ENCODE data around the gene ROBO2. TPM values are rescaled to one million over a fixed set of nuclear protein-coding genes. Genes with fewer than 3 reads are reported as not detected.

ROBO2 gene
- total RNA-seq, 2 donors from 2014 or later = not detected

GRCh38 chr3:77227567-77227966 lies 187.7 kb downstream of the ROBO2 start:
- peaks cover 4% of the 10 kb centered on the region for H3K9me3 Mint-ChIP-seq
- no peak for ATAC-seq (replicated peaks)
- no peaks in the 10 kb centered on the region for H3K36me3 Mint-ChIP-seq (ENCODE audit: low read depth)
- H3K4me1 Mint-ChIP-seq = no peaks in the 10 kb centered on the region
- no peaks in the 10 kb centered on the region for H3K27me3 Mint-ChIP-seq
- no peak overlapping the region for H3K4me3 Mint-ChIP-seq
- H3K27ac Mint-ChIP-seq = no peak overlapping the region

GRCh38 chr3:77232557-77232956 lies 192.7 kb downstream of the ROBO2 start:
- Mint-ChIP-seq H3K4me3 (no peak overlapping the region), H3K27me3 (no peaks in the 10 kb centered on the region), H3K9me3 (peaks cover 5% of the 10 kb centered on the region), H3K4me1 (no peaks in the 10 kb centered on the region), H3K36me3 (ENCODE audit: low read depth) (no peaks in the 10 kb centered on the region), H3K27ac (no peak overlapping the region)
- no peak for ATAC-seq (replicated peaks)

DNA sequence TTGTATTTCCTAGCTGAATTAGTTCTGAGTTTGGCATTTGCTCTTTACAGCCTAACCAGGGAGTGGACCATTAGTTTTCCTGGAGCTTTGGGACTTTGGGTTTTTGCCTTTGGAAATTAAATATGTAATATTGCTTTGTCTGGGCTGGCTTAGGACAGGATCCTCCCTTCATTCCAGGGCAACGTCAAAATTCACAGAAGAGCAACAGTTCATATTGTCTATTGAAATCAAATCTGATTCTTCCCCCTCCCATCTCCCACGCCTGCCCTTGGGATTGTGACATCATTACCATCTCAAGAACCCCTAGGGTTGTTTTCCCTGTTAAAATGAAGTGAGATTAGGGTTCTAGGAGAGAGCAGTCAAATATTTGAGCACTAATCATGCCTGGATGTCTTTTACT lies 194.1 kb downstream of the ROBO2 start:
- no peaks in the 10 kb centered on the region for H3K4me1 Mint-ChIP-seq
- peaks cover 8% of the 10 kb centered on the region for H3K9me3 Mint-ChIP-seq
- H3K36me3 Mint-ChIP-seq (ENCODE audit: low read depth) = no peaks in the 10 kb centered on the region
- no peak overlapping the region for H3K27ac Mint-ChIP-seq
- no peaks in the 10 kb centered on the region for H3K27me3 Mint-ChIP-seq
- no peak overlapping the region for H3K4me3 Mint-ChIP-seq
- ATAC-seq (replicated peaks) = no peak

GRCh38 chr3:77236118-77236517 lies 196.2 kb downstream of the ROBO2 start:
- Mint-ChIP-seq H3K4me3 (no peak overlapping the region), H3K36me3 (ENCODE audit: low read depth) (no peaks in the 10 kb centered on the region), H3K4me1 (no peaks in the 10 kb centered on the region), H3K27me3 (no peaks in the 10 kb centered on the region), H3K9me3 (peaks cover 8% of the 10 kb centered on the region), H3K27ac (no peak overlapping the region)
- no peak for ATAC-seq (replicated peaks)

DNA sequence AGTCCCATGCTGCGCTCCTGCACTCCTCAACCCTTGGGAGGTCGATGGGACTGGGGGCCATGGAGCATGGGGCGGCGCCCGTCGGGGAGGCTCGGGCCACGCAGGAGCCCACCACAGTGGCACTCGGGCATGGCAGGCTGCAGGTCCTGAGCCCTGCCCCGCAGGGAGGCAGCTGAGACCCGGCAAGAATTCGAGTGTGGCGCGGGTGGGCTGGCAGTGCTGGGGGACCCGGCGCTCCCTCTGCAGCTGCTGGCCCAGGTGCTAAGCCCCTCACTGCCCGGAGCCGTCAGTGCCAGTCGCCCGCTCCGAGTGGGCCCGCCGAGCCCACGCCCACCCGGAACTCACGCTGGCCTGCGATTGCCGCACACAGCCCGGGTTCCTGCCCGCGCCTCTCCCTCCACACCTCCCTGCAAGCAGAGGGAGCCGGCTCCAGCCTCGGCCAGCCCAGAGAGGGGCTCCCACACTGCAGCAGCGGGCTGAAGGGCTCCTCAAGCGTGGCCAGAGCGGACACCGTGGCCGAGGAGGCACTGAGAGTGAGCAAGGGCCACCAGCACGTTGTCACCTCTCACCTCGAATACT lies 200.3 kb downstream of the ROBO2 start:
- Mint-ChIP-seq H3K4me1 (no peaks in the 10 kb centered on the region), H3K27ac (no peak overlapping the region), H3K9me3 (peaks cover 17% of the 10 kb centered on the region), H3K4me3 (no peak overlapping the region), H3K27me3 (no peaks in the 10 kb centered on the region), H3K36me3 (ENCODE audit: low read depth) (no peaks in the 10 kb centered on the region)
- ATAC-seq (replicated peaks) = no peak

DNA sequence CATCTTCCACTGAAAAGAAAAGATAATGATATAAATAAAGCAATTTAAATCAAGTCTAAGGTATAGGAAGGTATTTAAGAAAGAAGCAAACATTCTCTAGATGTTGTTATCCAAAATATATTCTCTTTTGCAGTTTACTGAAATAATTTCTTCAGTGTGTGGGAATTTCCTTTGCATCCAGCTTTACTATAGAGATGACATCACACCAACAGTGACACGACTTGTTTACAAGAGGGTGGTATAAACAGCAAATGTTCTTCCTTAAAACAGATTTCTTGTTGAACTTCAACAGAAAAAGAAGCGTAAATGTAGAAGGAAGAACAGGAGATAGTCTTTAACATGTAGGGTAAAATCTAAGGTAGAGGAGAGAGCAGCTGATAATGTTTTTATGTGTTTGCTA lies 202.5 kb downstream of the ROBO2 start:
- no peaks in the 10 kb centered on the region for H3K27me3 Mint-ChIP-seq
- H3K27ac Mint-ChIP-seq = no peak overlapping the region
- H3K4me1 Mint-ChIP-seq = no peaks in the 10 kb centered on the region
- H3K36me3 Mint-ChIP-seq (ENCODE audit: low read depth) = no peaks in the 10 kb centered on the region
- ATAC-seq (replicated peaks) = no peak
- H3K4me3 Mint-ChIP-seq = no peak overlapping the region
- peaks cover 18% of the 10 kb centered on the region for H3K9me3 Mint-ChIP-seq

DNA sequence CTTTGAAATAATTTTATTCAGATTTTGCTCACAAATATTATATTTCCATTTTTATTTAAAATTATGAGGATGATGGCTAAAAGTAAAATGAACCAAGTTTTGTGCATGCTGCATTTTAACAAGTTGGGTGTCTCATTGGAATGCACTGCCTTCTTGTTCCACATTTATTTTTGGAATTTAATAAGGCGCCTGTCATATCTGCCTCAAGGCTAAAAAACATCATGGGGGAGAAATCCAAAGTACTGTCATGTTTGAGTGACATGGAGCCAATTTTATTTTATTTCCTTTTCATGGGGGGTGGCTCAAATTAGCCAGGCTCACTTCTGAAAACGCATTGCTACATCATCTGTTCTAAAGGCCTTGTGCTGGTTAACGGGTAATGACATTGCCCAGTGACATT lies 205.1 kb downstream of the ROBO2 start:
- no peaks in the 10 kb centered on the region for H3K4me1 Mint-ChIP-seq
- H3K27ac Mint-ChIP-seq = no peak overlapping the region
- no peaks in the 10 kb centered on the region for H3K27me3 Mint-ChIP-seq
- H3K9me3 Mint-ChIP-seq = peaks cover 14% of the 10 kb centered on the region
- no peak overlapping the region for H3K4me3 Mint-ChIP-seq
- ATAC-seq (replicated peaks) = no peak
- no peaks in the 10 kb centered on the region for H3K36me3 Mint-ChIP-seq (ENCODE audit: low read depth)

DNA sequence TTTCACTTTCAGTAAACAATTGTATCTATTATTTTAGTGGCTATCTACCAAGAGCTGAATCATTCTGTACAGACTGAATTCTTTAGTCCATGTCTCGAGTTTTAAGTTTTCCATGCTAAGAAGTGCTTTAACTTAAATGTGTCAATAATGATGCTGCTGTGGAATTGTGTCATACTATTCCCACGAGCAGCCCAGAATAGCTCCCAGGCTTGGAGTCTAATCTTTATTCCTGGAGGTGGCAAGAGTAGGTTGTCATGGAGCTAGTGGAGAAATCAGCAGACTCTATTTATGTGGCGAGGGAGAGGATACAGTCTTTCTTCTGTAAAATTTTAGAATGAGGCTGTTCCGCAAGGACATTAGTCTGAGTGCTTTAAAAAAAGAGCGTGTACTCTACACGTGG lies 207.2 kb downstream of the ROBO2 start:
- Mint-ChIP-seq H3K4me1 (no peaks in the 10 kb centered on the region), H3K36me3 (ENCODE audit: low read depth) (no peaks in the 10 kb centered on the region), H3K27me3 (no peaks in the 10 kb centered on the region), H3K9me3 (peaks cover 21% of the 10 kb centered on the region), H3K27ac (no peak overlapping the region), H3K4me3 (no peak overlapping the region)
- ATAC-seq (replicated peaks) = no peak

- ATAC-seq (replicated peaks) = no peak
- Mint-ChIP-seq H3K4me3 (no peak overlapping the region), H3K27me3 (no peaks in the 10 kb centered on the region), H3K4me1 (no peaks in the 10 kb centered on the region), H3K27ac (no peak overlapping the region), H3K36me3 (ENCODE audit: low read depth) (no peaks in the 10 kb centered on the region), H3K9me3 (peaks cover 18% of the 10 kb centered on the region)
Measured at GRCh38 chr3:77247817-77248216, 207.9 kb downstream of the ROBO2 start.

- H3K27me3 Mint-ChIP-seq = no peaks in the 10 kb centered on the region
- no peak overlapping the region for H3K27ac Mint-ChIP-seq
- peaks cover 16% of the 10 kb centered on the region for H3K9me3 Mint-ChIP-seq
- no peaks in the 10 kb centered on the region for H3K4me1 Mint-ChIP-seq
- H3K36me3 Mint-ChIP-seq (ENCODE audit: low read depth) = no peaks in the 10 kb centered on the region
- H3K4me3 Mint-ChIP-seq = no peak overlapping the region
- ATAC-seq (replicated peaks) = no peak
Measured at GRCh38 chr3:77248420-77248819, 208.5 kb downstream of the ROBO2 start.

DNA sequence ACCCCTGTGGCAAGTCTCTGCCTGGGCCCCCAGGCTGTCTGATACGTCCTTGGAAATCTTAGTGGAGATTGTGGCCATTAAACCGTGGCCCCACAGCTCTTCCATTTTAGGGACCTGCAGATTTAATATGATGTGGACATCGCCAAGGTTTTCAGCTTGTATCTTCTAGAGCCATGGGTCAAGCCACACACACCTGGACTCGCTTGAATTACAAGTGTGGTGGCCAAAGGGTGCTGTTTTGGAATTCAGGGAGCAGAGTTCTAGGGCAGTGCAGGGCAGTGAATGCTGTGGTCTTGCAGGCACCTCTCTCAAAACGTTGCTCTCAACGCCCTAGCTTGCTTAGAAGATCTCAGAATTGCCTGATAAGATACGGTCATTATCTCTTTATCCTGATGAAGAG lies 211.2 kb downstream of the ROBO2 start:
- H3K27ac Mint-ChIP-seq = no peak overlapping the region
- H3K4me3 Mint-ChIP-seq = no peak overlapping the region
- no peaks in the 10 kb centered on the region for H3K27me3 Mint-ChIP-seq
- ATAC-seq (replicated peaks) = no peak
- no peaks in the 10 kb centered on the region for H3K36me3 Mint-ChIP-seq (ENCODE audit: low read depth)
- no peaks in the 10 kb centered on the region for H3K4me1 Mint-ChIP-seq
- peaks cover 13% of the 10 kb centered on the region for H3K9me3 Mint-ChIP-seq

DNA sequence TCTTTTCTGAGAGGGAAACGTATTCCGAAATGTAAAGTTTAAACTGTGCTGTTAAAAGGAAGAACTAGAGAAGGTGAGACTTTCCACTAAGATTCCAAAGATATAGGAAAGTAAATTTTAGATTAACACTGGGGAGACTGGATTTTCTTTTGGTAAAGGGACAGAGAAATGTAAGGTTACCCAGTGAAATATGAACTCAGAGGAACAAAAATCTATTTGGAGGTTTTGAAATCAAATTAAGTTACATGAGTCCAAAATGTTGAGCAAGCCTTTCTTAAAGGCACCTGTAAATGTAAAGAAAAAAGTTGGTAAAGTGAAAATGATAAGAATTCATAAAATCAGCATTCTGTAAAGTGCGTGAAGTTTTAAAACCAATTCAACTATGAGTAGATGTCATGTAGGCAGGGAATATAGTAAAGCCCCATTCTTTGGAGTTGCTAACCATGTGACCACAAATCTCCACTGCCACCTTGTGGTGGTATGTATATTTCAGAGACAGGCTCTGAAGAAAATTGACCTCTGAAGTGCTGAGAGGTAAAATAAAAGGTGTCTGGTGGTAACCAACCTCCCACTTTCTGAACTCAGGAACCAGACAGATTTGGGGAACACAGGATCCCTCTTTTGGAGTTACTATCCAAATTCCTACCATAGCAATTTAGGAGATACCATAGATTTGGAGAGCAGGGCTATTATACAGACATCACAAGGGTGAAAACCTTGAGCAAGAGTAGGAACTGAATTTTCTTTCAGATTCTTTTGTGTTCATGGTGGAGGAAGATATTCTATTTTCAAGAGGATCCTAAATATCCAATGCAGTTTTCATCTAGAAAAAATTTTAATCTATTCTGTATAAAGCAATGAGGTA lies 215.3 kb downstream of the ROBO2 start:
- peaks cover 12% of the 10 kb centered on the region for H3K9me3 Mint-ChIP-seq

DNA sequence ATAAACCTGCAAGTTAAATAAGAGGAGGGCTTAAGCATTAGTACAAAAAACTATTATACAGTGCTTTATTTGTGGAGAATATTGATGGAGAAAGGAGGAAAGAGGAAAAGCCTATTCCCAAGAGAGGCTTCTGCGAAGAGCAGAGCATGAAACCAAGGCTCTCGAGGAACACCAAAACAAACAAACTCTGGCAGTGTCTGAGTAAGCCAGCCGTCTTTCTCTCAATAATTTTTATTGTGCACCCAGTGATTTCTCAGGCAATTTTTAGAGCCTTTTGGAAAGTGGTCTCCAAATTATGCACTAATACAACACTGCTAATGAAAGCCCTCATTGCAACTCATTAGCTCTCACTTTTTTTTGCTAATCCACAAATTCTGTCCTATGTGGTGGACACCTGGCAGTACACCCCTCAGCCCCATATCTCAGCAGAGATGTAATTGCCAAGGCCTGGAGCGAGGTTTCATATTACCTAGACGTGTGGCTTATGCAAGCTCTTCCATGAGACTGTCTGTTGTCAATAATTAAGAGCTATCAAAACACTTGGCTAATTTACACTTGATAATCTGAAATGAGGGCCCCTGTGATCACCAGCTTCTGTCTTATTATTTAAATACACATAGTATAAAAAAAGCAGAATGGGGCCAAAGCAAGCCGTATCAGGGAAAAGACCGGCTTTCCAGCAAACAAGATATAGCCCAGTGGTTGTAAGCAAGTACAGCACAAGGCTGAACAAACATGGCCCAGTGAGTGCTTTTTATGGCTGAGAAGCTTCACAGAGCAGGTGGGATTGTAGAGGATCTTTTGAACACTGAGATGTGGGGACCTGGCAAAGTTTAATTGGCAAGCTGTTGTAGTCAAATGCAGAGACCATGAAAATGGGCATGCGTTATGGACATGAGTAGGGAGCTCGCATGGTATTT lies 216.9 kb downstream of the ROBO2 start:
- Mint-ChIP-seq H3K9me3 (peaks cover 19% of the 10 kb centered on the region), H3K27ac (no peak overlapping the region), H3K4me3 (no peak overlapping the region), H3K27me3 (no peaks in the 10 kb centered on the region), H3K4me1 (no peaks in the 10 kb centered on the region), H3K36me3 (ENCODE audit: low read depth) (no peaks in the 10 kb centered on the region)
- no peak for ATAC-seq (replicated peaks)

More for the DNA sequence above, 215.3 kb downstream of the ROBO2 start:
- Mint-ChIP-seq H3K27ac (no peak overlapping the region), H3K36me3 (ENCODE audit: low read depth) (no peaks in the 10 kb centered on the region), H3K4me1 (no peaks in the 10 kb centered on the region), H3K4me3 (no peak overlapping the region), H3K27me3 (no peaks in the 10 kb centered on the region)
- no peak for ATAC-seq (replicated peaks)

DNA sequence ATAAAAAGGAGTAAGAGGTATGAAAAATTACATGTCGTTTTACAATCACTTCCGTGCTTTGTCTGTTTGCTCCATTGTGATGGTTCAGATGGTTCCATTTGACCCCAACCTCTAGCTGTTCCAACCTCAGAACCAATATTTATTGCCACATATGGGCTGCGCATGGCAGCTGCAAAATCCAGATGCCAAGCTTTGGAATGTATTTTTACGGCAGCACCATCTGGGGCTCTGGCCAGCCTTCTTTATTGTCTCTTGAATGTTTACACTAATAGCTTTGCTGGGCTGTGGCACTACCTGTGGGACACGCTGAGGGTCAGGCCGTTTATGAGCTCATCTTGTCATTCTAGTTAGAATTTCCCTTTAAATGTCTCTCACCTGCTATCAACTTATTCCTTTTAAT lies 219.8 kb downstream of the ROBO2 start:
- peaks cover 17% of the 10 kb centered on the region for H3K9me3 Mint-ChIP-seq
- no peaks in the 10 kb centered on the region for H3K36me3 Mint-ChIP-seq (ENCODE audit: low read depth)
- no peaks in the 10 kb centered on the region for H3K27me3 Mint-ChIP-seq
- no peaks in the 10 kb centered on the region for H3K4me1 Mint-ChIP-seq
- no peak overlapping the region for H3K4me3 Mint-ChIP-seq
- no peak overlapping the region for H3K27ac Mint-ChIP-seq
- no peak for ATAC-seq (replicated peaks)
